K562 (cell line): ENCODE data around the gene CAMK1D. TPM values are rescaled to one million over a fixed set of nuclear protein-coding genes. Genes with fewer than 3 reads are reported as not detected.

ENCODE experiments used
- ATAC-seq: fragments of 200-7000 bp; cut with Tn5 transposase; 3 replicates; pipeline ENCODE4 v1.9.1; 2020; ENCODE audit warnings: moderate library complexity
- BruUV-seq: library from RNA; stranded (reverse); fragments of 400-500 nt; replicated peaks from 2 replicates; lab custom pipeline; 2021; lab: Mats Ljungman, UMichigan
- CTCF ChIA-PET: fragments of 300-600 bp; formaldehyde crosslinking; extraction: SDS; loops from one replicate; lab custom pipeline; 2021; ENCODE audit warnings: low intra/inter-chr PET ratio; lab: Yijun Ruan, JAX
- POLR2A ChIA-PET: fragments of 300-600, 350-650 bp; sonication (Branson Sonifier 250); formaldehyde crosslinking; extraction: SDS; loops from one replicate; lab custom pipeline; 2021; ENCODE audit warnings: antibody characterized with exemption, inconsistent platforms; lab: Yijun Ruan, JAX
- DNase-seq, 4 experiments: peaks; one replicate each; pipeline versions ENCODE4 v3.0.0 to v3.0.0-alpha.2; 2011 to 2018; ENCODE audit warnings: low spot score in 3 of 4, mixed read lengths in 3 of 4; ENCODE audit errors: extremely low read depth in 1 of 4
- FAIRE-seq: peaks from 2 replicates; lab custom pipeline; 2011; peaks lifted over from hg19 to GRCh38; lab: Jason Lieb, UNC
- H2AFZ ChIP-seq: 2 replicates; pipeline ENCODE4 v1.6.0; 2011; ENCODE audit warnings: low read depth, low read length, control low read depth, inconsistent platforms
- H3K27ac ChIP-seq: fragments of 200-600 bp; 3 replicates; pipeline ENCODE4 v1.8.0; 2011; ENCODE audit warnings: low read depth, mild to moderate bottlenecking, control low read depth, inconsistent platforms, low read length, moderate library complexity, mixed read lengths; ENCODE audit errors: extremely low read depth
- H3K27me3 ChIP-seq, 2 experiments: fragments of 300-600 bp in 1 of 2; 2 replicates in 1 of 2; 3 replicates in 1 of 2; pipeline versions ENCODE4 v1.6.0 to v1.8.0; 2011; ENCODE audit warnings: inconsistent platforms in 2 of 2, low read length in 2 of 2, mild to moderate bottlenecking in 1 of 2, mixed read lengths in 1 of 2, moderate library complexity in 1 of 2; ENCODE audit not compliant: control insufficient read depth in 2 of 2, insufficient read depth in 2 of 2
- H3K36me3 ChIP-seq: fragments of 300-600 bp; 3 replicates; pipeline ENCODE4 v1.8.0; 2011; ENCODE audit warnings: mild to moderate bottlenecking, low read length, inconsistent platforms; ENCODE audit not compliant: control insufficient read depth, insufficient read depth
- H3K4me1 ChIP-seq, 2 experiments: fragments of 200-600 bp in 1 of 2; replicated peaks in 1 of 2; 2 replicates in 1 of 2; 3 replicates in 1 of 2; pipeline versions ENCODE4 v1.5.1 to v1.8.0; 2011; ENCODE audit warnings: inconsistent platforms in 2 of 2, low read length in 2 of 2, mild to moderate bottlenecking in 1 of 2, mixed read lengths in 1 of 2, moderate library complexity in 1 of 2; ENCODE audit not compliant: control insufficient read depth in 2 of 2, insufficient read depth in 2 of 2
- H3K4me2 ChIP-seq: 2 replicates; pipeline ENCODE4 v1.6.1; 2011; ENCODE audit warnings: low read length, control low read depth, inconsistent platforms, mixed read lengths; ENCODE audit not compliant: insufficient read depth
- H3K4me3 ChIP-seq: fragments of 200-600 bp; sonication (generic), shearing (Covaris generic); 2 replicates; pipeline ENCODE4 v1.5.1; 2016; ENCODE audit warnings: control low read depth, inconsistent platforms
- H3K79me2 ChIP-seq: fragments of 200-600 bp; 3 replicates; pipeline ENCODE4 v1.8.0; 2011; ENCODE audit warnings: low read length, inconsistent platforms; ENCODE audit not compliant: control insufficient read depth, insufficient read depth
- H3K9ac ChIP-seq, 2 experiments: 2 replicates each; pipeline versions ENCODE4 v1.6.0 to v1.6.1; 2011; ENCODE audit warnings: low read depth in 2 of 2, low read length in 2 of 2, control low read depth in 1 of 2, inconsistent platforms in 1 of 2, mild to moderate bottlenecking in 1 of 2, mixed read lengths in 1 of 2; ENCODE audit not compliant: insufficient read depth in 1 of 2
- H3K9me1 ChIP-seq: one replicate; pipeline ENCODE4 v1.6.0; 2011; ENCODE audit warnings: inconsistent platforms, mild to moderate bottlenecking, low read length, moderate library complexity; ENCODE audit not compliant: control insufficient read depth, insufficient read depth
- H3K9me3 ChIP-seq: replicated peaks from 2 replicates; pipeline ENCODE4 v1.5.1; 2011; ENCODE audit warnings: low read depth, low read length, inconsistent platforms; ENCODE audit not compliant: control insufficient read depth, insufficient read depth
- H4K20me1 ChIP-seq: replicated peaks from 2 replicates; pipeline ENCODE4 v1.6.1; 2011; ENCODE audit warnings: low read length, inconsistent platforms, mixed read lengths; ENCODE audit not compliant: control insufficient read depth, insufficient read depth
- BDP1 ChIP-seq: IDR thresholded peaks from 3 replicates; pipeline ENCODE4 v1.6.1; 2011; ENCODE audit not compliant: insufficient read length, insufficient read depth
- CBFA2T3 ChIP-seq: fragments of 450-650 bp; IDR thresholded peaks from 2 replicates; pipeline ENCODE4 v1.6.1; 2017
- CEBPB ChIP-seq: fragments of 450-650 bp; IDR thresholded peaks from 2 replicates; pipeline ENCODE4 v1.6.1; 2016; ENCODE audit warnings: missing genetic modification characterization, missing compliant biosample characterization
- DDX20 ChIP-seq: fragments of 450-650 bp; IDR thresholded peaks from 2 replicates; pipeline ENCODE4 v1.6.1; 2016; ENCODE audit warnings: missing genetic modification characterization, low read depth, mild to moderate bottlenecking, missing compliant biosample characterization, moderate library complexity
- DNMT1 ChIP-seq: fragments of 450-650 bp; IDR thresholded peaks from 2 replicates; pipeline ENCODE4 v1.6.1; 2016; ENCODE audit warnings: antibody characterized with exemption, mild to moderate bottlenecking
- GATAD2B ChIP-seq: fragments of 450-650 bp; IDR thresholded peaks from 2 replicates; pipeline ENCODE4 v1.6.1; 2017; ENCODE audit warnings: mild to moderate bottlenecking, borderline replicate concordance
- HCFC1 ChIP-seq: IDR thresholded peaks from 2 replicates; pipeline ENCODE4 v1.6.1; 2012; ENCODE audit warnings: low read depth, low read length, improper control_type of control experiment
- HDAC1 ChIP-seq, 2 experiments: fragments of 450-650 bp; IDR thresholded peaks; 2 replicates each; pipeline ENCODE4 v1.6.1; 2016 to 2017; ENCODE audit warnings: inconsistent platforms in 1 of 2, mild to moderate bottlenecking in 1 of 2, moderate library complexity in 1 of 2
- MLX ChIP-seq, 2 experiments: fragments of 450-650 bp in 1 of 2; sonication (generic) in 1 of 2; formaldehyde crosslinking; conservative IDR thresholded peaks; 2 replicates each; pipeline versions ENCODE4 v1.4.0 to v1.8.1; 2020 to 2022; ENCODE audit warnings: mild to moderate bottlenecking in 1 of 2, missing genetic modification reagents in 1 of 2
- RBBP5 ChIP-seq: fragments of 200-600 bp; sonication (generic); IDR thresholded peaks from 2 replicates; pipeline ENCODE4 v1.6.1; 2012; ENCODE audit warnings: borderline replicate concordance, mild to moderate bottlenecking, low read length, control low read depth, inconsistent platforms; ENCODE audit not compliant: insufficient read depth, poor library complexity, severe bottlenecking
- RBM15 ChIP-seq: fragments of 200-400 bp; formaldehyde crosslinking; IDR thresholded peaks from 2 replicates; pipeline ENCODE4 v1.6.1; 2018; ENCODE audit warnings: mild to moderate bottlenecking, low read length, moderate library complexity; ENCODE audit not compliant: insufficient read depth
- RCOR1 ChIP-seq, 2 experiments: IDR thresholded peaks; 2 replicates each; pipeline ENCODE4 v1.6.1; 2012; ENCODE audit warnings: low read depth in 2 of 2, low read length in 2 of 2, borderline replicate concordance in 1 of 2, improper control_type of control experiment in 1 of 2
- RFX7 ChIP-seq: fragments of 250-450 bp; sonication (Bioruptor Pico); IDR thresholded peaks from 2 replicates; pipeline ENCODE4 v1.5.1; 2021; ENCODE audit warnings: mild to moderate bottlenecking
- SMAD2 ChIP-seq: fragments of 150-350 bp; IDR thresholded peaks from 2 replicates; pipeline ENCODE4 v1.6.1; 2014; ENCODE audit warnings: low read depth, mild to moderate bottlenecking, low read length
- TBP ChIP-seq: optimal IDR thresholded peaks from 2 replicates; pipeline ENCODE3; 2011; ENCODE audit warnings: low read depth, low read length, improper control_type of control experiment
- TCFL5 ChIP-seq: fragments of 250-450 bp; sonication (Bioruptor Pico); conservative IDR thresholded peaks from 2 replicates; pipeline ENCODE4 v1.6.1; 2021; ENCODE audit warnings: mild to moderate bottlenecking, moderate library complexity, matching md5 sums
- ZBTB49 ChIP-seq: sonication (generic); formaldehyde crosslinking; IDR thresholded peaks from 2 replicates; pipeline ENCODE4 v1.8.0; 2022; ENCODE audit warnings: missing genetic modification reagents, mild to moderate bottlenecking, borderline replicate concordance
- ZC3H8 ChIP-seq: fragments of 450-650 bp; IDR thresholded peaks from 2 replicates; pipeline ENCODE4 v1.6.1; 2017
- ZNF384 ChIP-seq: IDR thresholded peaks from 2 replicates; pipeline ENCODE4 v1.6.1; 2012; ENCODE audit warnings: low read depth, low read length, improper control_type of control experiment
- WGBS: fragments of 100-300 bp; shearing (Covaris generic); methylation state at CpG from one replicate; pipeline ENCODE4 v1.1.6; 2016; ENCODE audit warnings: low coverage, mixed read lengths; ENCODE audit not compliant: insufficient coverage; ENCODE audit errors: missing lambda C conversion rate; 5-methylcytosine and 5-hydroxymethylcytosine counted together
- in situ Hi-C: fragments of 300-500 bp; cut with MboI; formaldehyde crosslinking; loops from 4 replicates; pipeline ENCODE4 v1.15.0; 2018; ENCODE audit warnings: inconsistent platforms, mixed read lengths
- intact Hi-C: fragments of 100-400 bp; cut with micrococcal nuclease; formaldehyde crosslinking; loops from 2 replicates; pipeline ENCODE4 v1.14.2; 2022
- polyA plus RNA-seq, 8 experiments: library from polyadenylated mRNA; depleted of rRNA in 4 of 8; stranded (reverse) in 5 of 8; unstranded in 3 of 8; fragments of >200 nt; fragmentation: Nextera tagmentation in 2 of 8; fragmentation: Illumina TruSeq in 1 of 8; extraction: Ambion mirVana in 2 of 8; extraction: Trizol in 1 of 8; gene quantifications; 2 replicates each; pipeline versions ENCODE4 v1.2.1 to v1.2.3, GENCODE V29; 2011 to 2014; ENCODE audit warnings: inconsistent platforms in 1 of 8, missing spikeins in 1 of 8
- total RNA-seq, 7 experiments: library from RNA; depleted of rRNA in 6 of 7; stranded (reverse); fragments of >200 nt in 6 of 7; fragmentation: Illumina TruSeq in 2 of 7; extraction: Trizol in 2 of 7; gene quantifications; 2 replicates each; pipeline versions ENCODE4 v1.2.1 to v1.2.3, GENCODE V29; 2011 to 2021; ENCODE audit warnings: low replicate concordance in 1 of 7

Gene CAMK1D
- total and polyA plus RNA-seq, 9 of the 15 experiments (the other 6 are each of a cell fraction or from before 2014, with no cell fraction given), result 0.12 to 0.24 (median 0.20) TPM; not detected in 5

GRCh38 chr10:12357525-12358151 lies 8.3 kb downstream of the CAMK1D start:
- no peaks in the 10 kb centered on the region for H3K4me1 ChIP-seq
- intact Hi-C loops (loop anchor here (10.0 kb wide), 1 partner anchor 93 kb away; no protein-coding TSS in a partner anchor), in situ Hi-C loops (no loop called here)
- ChIA-PET CTCF (no interaction called here), POLR2A (interaction anchor here (0.5 to 0.6 kb wide), 3 partner anchors 9 to 256 kb away, joined by 3 read pairs; no protein-coding TSS in a partner anchor)
- no peaks in the 10 kb centered on the region for H3K36me3 ChIP-seq
- H3K4me3 ChIP-seq, result no peak overlapping the region
- H3K4me2 ChIP-seq, result no peak overlapping the region
- H3K27ac ChIP-seq, result no peak overlapping the region
- no peaks in the 10 kb centered on the region for H3K79me2 ChIP-seq
- no peak for FAIRE-seq
- no peaks in the 10 kb centered on the region for H3K9me3 ChIP-seq
- H2AFZ ChIP-seq, result no peak overlapping the region
- TF ChIP-seq RFX7 (CRISPR knock-in tag) (no peak), DDX20 (tag) (no peak), GATAD2B (no peak), RBM15 (no peak), ZNF384 (no peak), HDAC1 (IDR thresholded peaks at IDR 0.05) (no peak), ZBTB49 (no peak), CEBPB (tag) (no peak), BDP1 (no peak), SMAD2 (no peak), ZC3H8 (no peak), CBFA2T3 (no peak), TCFL5 (CRISPR knock-in tag) (no peak), DNMT1 (no peak), MLX (CRISPR knock-in tag; conservative IDR thresholded peaks at IDR 0.05) (no peak), RBBP5 (no peak), HCFC1 (no peak), TBP (no peak), RCOR1 (IDR thresholded peaks at IDR 0.05; ENCODE audit: borderline replicate concordance in 1 of 2, low read depth in 2 of 2, low read length in 2 of 2) (no peak)
- 7% methylated on average over 13 of the region's 13 CpGs for WGBS
- no peak for DNase-seq
- H4K20me1 ChIP-seq, result no peaks in the 10 kb centered on the region
- ATAC-seq, result no peak
- no TSS peak for BruUV-seq
- no peak overlapping the region for H3K9ac ChIP-seq
- peaks cover 38 to 44% of the 10 kb centered on the region in 2 experiments for H3K27me3 ChIP-seq
- no peaks in the 10 kb centered on the region for H3K9me1 ChIP-seq
